CMK (cell line): ENCODE measurements around the gene RNASEH2B.

Experiments used
- DNase-seq: peaks from one replicate; pipeline ENCODE4 v3.0.0-alpha.2; 2010; ENCODE audit warnings: low read depth

The RNASEH2B gene

GRCh38 chr13:50940509-50940908 lies 30.9 kb downstream of the RNASEH2B start:
- DNase-seq = no peak

- DNase-seq = no peak
Measured at GRCh38 chr13:50941146-50941545, 31.6 kb downstream of the RNASEH2B start.

- DNase-seq = no peak
Measured at GRCh38 chr13:50942630-50943311, 33.2 kb downstream of the RNASEH2B start.

DNA sequence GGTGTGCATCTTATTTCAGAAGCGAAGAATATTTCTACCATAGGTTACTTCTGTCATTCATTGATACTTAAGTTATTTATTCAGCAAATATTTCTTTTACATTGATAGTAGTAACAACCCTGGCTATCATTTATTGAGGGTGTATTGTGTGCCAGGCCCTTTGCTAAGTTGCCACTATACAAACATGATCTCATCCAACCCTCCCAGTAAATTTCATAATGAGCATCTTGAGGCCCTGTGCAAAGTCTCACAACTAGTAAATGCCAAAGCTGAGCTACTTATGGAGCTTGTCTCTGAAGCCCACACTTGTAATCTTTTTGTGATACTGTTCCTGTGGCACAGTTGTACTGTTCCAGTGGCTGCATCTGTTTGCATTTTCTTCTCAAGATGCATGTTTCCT lies 36.1 kb downstream of the RNASEH2B start:
- no peak for DNase-seq

GRCh38 chr13:50948601-50949000 lies 39.0 kb downstream of the RNASEH2B start:
- DNase-seq = no peak

- DNase-seq = no peak
Measured at GRCh38 chr13:50950849-50951248, 41.3 kb downstream of the RNASEH2B start.

DNA sequence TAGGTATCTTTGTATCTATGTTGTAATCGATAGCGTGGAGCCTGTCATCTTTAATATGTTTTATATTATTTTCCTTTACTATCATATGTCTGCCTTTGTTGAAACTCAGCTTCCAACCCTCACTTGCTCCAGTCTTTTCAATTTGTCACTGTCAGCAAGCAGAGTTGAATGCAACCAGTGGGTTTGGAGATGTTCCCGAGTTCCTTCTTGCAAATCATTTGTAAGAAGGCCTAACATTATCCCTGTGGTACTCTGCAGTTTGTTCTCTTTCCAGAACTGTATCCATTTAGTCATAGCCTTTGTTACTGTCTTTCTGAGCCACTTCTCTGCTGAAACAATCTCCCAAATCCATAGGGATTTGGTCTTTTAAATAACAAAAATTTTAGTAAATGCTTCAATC lies 41.8 kb downstream of the RNASEH2B start:
- DNase-seq = no peak

- DNase-seq = no peak
Measured at GRCh38 chr13:50955241-50955640, 45.6 kb downstream of the RNASEH2B start.

GRCh38 chr13:50955798-50956197 lies 46.2 kb downstream of the RNASEH2B start:
- DNase-seq = no peak

GRCh38 chr13:50957620-50958019 lies 48.0 kb downstream of the RNASEH2B start:
- DNase-seq = no peak

DNA sequence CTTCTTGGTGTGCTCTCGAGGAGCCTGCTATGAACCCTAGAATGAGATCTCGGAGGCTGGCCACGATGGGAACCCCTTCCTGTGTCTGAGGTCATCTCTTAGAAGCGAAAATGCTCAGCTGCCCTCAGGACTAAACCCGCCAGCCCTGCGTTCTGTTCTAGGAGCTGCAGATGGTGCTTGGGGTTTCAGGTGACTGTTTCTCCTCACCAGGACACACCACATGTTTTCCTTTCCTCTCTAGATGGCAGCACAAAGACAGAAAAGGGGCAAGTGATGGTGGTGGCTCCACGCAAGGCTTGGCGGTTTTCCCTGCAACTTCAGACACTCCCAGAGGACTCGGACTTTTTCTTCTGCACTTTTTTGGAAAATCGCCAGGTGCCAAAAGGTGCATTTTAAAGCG lies 60.1 kb downstream of the RNASEH2B start:
- DNase-seq = no peak

- DNase-seq = no peak
Measured at GRCh38 chr13:50970956-50971355, 61.4 kb downstream of the RNASEH2B start.

- DNase-seq = no peak
Measured at GRCh38 chr13:50974268-50974667, 64.7 kb downstream of the RNASEH2B start.

- no peak for DNase-seq
Measured at GRCh38 chr13:50979187-50979586, 69.6 kb downstream of the RNASEH2B start.

DNA sequence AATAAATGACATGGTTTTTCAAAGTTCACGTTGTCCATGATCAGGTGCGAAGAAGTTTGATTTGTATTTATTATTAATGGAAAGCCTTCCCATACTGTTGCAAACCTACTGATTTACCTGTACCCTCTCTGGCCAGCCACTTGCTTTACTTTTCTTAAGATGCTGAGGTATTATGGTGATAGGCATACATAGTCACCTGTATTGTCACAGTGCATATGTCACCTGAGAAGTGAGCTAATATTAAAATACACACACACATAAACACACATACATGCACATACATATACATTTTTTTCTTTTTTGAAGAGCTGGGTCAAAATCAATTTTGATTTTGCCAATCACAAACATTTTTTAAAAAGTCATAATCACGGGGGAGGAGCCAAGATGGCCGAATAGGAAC lies 72.1 kb downstream of the RNASEH2B start:
- DNase-seq = no peak

- no peak for DNase-seq
Measured at GRCh38 chr13:50989476-50989875, 79.9 kb downstream of the RNASEH2B start.

- DNase-seq = no peak
Measured at GRCh38 chr13:50990065-50990817, 80.7 kb downstream of the RNASEH2B start.

- DNase-seq = no peak
Measured at GRCh38 chr13:50990818-50991506, 81.4 kb downstream of the RNASEH2B start.

DNA sequence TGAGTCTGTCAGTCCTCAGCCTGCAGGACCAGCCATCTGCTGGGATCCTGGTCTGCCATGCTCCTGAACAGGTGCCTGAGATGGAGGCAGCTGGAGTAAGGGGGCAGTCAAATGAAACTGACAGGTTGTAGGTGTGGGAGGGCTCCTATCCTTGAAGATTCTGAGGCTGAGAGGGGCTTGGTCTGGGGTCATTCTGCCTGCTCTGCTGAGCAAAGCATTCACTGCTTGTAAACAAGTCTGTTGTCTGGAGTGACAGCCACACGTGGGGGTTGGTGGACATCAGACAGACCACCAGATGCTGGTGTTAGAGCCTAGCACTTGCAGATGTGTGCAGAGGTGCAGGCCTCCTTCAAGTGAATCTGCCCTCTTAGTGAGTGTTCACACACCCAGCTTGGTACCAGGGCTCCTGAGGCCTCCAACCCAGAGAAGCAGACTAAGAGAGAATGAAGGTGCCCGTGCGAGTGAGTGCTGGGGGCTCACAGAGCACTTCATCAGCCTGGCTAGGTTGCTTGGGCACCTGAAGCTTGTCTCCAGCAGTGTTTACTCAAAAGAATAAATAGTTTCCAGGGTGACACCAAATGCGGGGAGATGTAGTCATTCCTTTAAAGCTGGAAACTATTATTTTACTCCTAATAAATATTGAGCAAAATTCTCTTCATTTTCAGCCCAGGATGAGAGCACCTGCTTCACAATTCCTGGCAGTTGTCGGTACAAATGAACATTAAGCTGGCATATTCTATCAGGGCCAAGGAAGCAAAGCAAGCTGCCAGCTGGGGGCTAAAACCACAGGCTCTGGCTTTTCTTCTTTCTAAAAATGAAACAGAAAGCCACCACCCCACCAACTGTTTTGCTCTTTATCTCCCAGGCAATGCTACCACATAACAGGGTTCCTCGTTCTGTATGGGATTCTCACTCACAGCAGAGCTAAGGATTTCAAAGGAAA lies 82.3 kb downstream of the RNASEH2B start:
- no peak for DNase-seq

GRCh38 chr13:50993371-50993770 lies 83.8 kb downstream of the RNASEH2B start:
- DNase-seq = no peak

DNA sequence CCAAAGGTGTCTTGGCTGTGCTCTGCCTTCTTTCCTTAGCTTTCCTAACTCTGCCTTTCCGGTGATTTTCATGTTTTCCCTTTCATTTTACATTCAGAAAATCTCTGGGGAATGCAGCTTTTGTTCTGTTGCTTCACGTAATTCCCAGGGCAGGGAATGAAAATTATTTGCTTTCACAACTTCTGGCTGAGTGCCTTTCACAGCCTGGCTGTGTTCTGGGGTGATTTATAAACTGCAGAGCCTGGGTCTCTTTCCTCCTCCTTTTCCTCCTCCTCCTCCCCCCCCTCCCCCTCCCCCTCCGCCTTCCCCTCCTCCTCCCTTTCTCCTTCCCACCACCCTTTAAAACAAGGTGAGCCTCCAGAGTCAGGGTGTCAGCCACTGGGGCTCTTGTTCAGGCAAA lies 84.3 kb downstream of the RNASEH2B start:
- no peak for DNase-seq

DNA sequence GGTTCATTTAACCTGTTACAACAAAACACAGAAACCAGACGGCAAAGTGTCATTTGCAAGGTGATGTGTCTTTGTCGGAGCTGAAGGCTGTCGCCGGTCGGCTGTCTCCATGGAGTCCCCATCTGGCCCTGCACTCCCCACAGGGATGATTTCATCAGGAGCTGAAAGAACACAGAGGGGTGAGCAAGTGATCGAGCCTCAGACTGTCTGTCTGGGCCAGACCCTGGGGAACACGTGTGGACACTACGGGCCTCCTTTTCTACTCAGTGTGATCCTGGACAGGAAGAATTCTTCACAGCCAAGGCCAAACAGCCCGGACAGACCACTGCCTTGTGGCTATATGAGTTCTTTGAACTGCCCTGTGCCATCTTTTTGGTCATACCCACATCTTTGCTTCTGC lies 85.1 kb downstream of the RNASEH2B start:
- no peak for DNase-seq
